ENCODE data around the gene LINGO4.

Gene LINGO4

DNA sequence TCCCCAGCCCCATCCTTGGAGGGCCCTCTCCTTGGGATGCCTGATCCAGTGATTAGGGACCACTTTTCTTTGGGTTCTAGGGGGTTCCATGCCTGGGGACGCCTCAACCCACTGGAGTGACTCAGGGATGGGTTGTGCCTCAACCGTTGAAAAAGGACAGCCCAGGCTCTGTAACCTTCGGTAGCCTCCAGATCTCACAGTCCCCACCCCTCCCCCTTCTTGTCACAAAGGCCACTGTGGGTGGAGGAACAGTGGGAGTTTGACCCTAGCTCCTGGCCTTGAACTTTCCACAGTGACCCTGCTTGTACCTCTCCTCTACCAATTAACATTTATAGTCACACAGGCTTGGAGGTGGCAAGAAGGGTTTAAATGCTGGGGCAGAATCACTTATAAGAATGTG is 29.0 kb upstream of the LINGO4 start:
- H3K4me1 ChIP-seq (ENCODE audit: control insufficient read depth in 1 of 2, insufficient read depth in 2 of 2, low read length in 2 of 2), result peaks cover 61 to 81% of the 10 kb centered on the region in 2 donors
- H3K36me3 ChIP-seq (ENCODE audit: control insufficient read depth in 1 of 2, insufficient read depth in 2 of 2, low read length in 2 of 2), result no peaks in the 10 kb centered on the region
- H3K9ac ChIP-seq (ENCODE audit: low read depth in 1 of 2, low read length in 2 of 2), result peak overlapping the region in 1 of 2 donors; percentile 0
- no peak overlapping the region for H3K4me3 ChIP-seq (ENCODE audit: low read depth in 1 of 2, low read length in 2 of 2)
- H3K9me3 ChIP-seq (ENCODE audit: control insufficient read depth in 1 of 2, low read length in 2 of 2), result no peaks in the 10 kb centered on the region
- no peak overlapping the region for H3K27ac ChIP-seq (ENCODE audit: low read depth, low read length)
- no peaks in the 10 kb centered on the region for H3K27me3 ChIP-seq (ENCODE audit: control insufficient read depth in 1 of 2, insufficient read depth in 2 of 2, low read length in 2 of 2)

DNA sequence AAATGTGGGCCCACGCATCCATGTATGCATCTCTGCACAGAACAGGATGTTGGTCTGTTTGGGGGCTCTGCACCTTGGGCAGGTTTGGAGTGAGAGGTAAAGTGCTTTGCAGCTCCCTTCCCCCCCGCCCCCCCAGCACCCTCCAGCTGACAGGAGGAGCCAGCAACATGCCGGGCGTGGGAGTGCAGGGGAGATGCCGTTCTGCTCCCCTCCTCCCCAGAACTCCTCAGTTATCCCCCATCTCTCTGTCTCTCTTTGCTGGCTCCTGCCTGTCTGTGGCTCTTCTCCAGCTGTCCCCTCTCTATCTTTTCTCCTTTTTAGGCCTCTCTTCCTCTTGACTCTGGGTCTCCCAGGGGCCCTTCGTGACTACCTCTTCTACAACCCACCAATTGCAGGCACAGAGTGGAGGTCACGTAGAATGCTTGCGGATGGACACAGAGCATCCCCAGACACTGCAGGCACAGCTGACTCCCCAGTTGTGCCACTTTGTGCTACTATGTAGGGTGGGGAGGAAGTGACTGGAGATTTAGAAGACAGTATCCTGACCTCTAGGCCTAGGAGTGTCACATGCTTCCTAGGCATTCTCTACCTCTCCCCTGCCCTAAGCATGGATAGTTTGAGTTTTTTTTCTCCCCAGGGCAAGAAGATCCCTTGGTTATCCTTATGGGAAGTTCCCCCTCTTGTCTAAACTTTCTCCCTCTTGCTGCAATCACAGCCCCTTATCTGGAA is 28.1 kb upstream of the LINGO4 start:
- H3K27ac ChIP-seq (ENCODE audit: low read depth, low read length), result no peak overlapping the region
- peak overlapping the region in 1 of 2 donors; percentile 0 for H3K9ac ChIP-seq (ENCODE audit: low read depth in 1 of 2, low read length in 2 of 2)
- no peaks in the 10 kb centered on the region for H3K9me3 ChIP-seq (ENCODE audit: control insufficient read depth in 1 of 2, low read length in 2 of 2)
- H3K4me3 ChIP-seq (ENCODE audit: low read depth in 1 of 2, low read length in 2 of 2), result peak overlapping the region; percentile 50 to 53
- H3K27me3 ChIP-seq (ENCODE audit: control insufficient read depth in 1 of 2, insufficient read depth in 2 of 2, low read length in 2 of 2), result no peaks in the 10 kb centered on the region
- H3K36me3 ChIP-seq (ENCODE audit: control insufficient read depth in 1 of 2, insufficient read depth in 2 of 2, low read length in 2 of 2), result peaks cover 0 to under 1% of the 10 kb centered on the region in 2 donors
- peaks cover 57 to 79% of the 10 kb centered on the region in 2 donors for H3K4me1 ChIP-seq (ENCODE audit: control insufficient read depth in 1 of 2, insufficient read depth in 2 of 2, low read length in 2 of 2)

DNA sequence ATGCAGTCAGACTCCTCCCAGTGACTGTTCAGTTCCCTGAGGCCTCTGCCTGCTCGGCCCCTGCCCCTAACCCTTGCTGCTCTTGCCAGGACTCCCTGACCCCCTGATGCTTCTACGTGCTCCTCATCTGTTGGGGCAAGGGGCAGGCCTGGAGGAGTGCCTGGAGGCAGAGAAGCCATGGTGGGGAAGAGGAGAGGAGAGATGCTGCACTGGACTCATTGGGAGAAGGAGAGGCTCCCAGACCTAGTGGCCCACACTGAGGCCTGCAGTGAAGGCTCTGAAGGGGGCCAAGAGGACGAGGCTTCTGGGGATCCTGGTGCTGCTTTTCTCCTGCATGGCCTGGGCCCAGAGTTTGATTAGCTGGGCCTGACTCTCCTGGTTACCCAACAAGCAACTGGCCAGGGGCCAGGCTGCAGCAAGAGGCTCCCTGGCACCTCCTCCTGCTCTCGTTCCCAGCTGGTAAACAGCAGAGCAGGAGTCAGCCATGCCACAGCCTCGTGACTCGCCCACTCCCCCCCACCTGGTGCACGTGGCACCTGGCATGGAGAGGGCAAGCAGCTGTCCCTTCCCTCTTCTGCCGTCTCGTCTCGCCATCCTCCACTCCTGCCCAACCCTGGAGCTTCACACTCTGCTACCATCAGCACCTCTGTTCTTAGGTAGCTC is 27.2 kb upstream of the LINGO4 start:
- Histone ChIP-seq H3K4me3 (ENCODE audit: low read depth in 1 of 2, low read length in 2 of 2) (peak overlapping the region; percentile 53 to 75), H3K9ac (ENCODE audit: low read depth in 1 of 2, low read length in 2 of 2) (peak overlapping the region; percentile 82 to 87), H3K27ac (ENCODE audit: low read depth, low read length) (no peak overlapping the region), H3K9me3 (ENCODE audit: control insufficient read depth in 1 of 2, low read length in 2 of 2) (no peaks in the 10 kb centered on the region), H3K36me3 (ENCODE audit: control insufficient read depth in 1 of 2, insufficient read depth in 2 of 2, low read length in 2 of 2) (peaks cover 0 to 5% of the 10 kb centered on the region in 2 donors), H3K27me3 (ENCODE audit: control insufficient read depth in 1 of 2, insufficient read depth in 2 of 2, low read length in 2 of 2) (no peaks in the 10 kb centered on the region), H3K4me1 (ENCODE audit: control insufficient read depth in 1 of 2, insufficient read depth in 2 of 2, low read length in 2 of 2) (peaks cover 55 to 79% of the 10 kb centered on the region in 2 donors)

DNA sequence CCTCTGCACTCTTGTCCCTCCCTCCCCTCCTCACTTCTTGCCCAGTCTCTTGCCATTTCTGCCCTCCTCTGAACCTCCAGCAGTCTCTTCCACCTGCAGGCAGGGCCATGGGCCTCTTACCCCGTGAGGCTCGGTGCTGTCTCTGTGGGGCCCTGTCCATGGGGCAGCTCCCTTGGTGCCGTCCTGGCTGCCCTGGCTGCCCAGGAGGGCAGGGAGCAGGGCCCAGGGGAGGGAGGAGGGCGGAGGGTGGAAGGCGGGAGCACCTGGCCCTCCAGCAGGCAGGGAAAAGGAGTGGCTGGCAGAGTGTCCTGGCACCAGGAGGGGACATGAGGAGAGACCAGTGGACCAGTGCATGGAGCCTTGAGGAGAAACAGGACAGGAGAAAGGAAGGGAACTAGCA is 26.4 kb upstream of the LINGO4 start, which contains the start of gene RORC:
Gene RORC, minus strand, starts transcription at position 198 of the 400 bp plus-strand sequence. Its CDS starts 38 bp downstream, at position 160.
- peak within 1 kb of the TSS; percentile 74 for H3K27ac ChIP-seq (ENCODE audit: low read depth, low read length)
- peak within 1 kb of the TSS; percentile 75 to 81 for H3K4me3 ChIP-seq (ENCODE audit: low read depth in 1 of 2, low read length in 2 of 2)
- no peaks in the 10 kb centered on the region for H3K27me3 ChIP-seq (ENCODE audit: control insufficient read depth in 1 of 2, insufficient read depth in 2 of 2, low read length in 2 of 2)
- no peaks in the 10 kb centered on the region for H3K9me3 ChIP-seq (ENCODE audit: control insufficient read depth in 1 of 2, low read length in 2 of 2)
- H3K36me3 ChIP-seq (ENCODE audit: control insufficient read depth in 1 of 2, insufficient read depth in 2 of 2, low read length in 2 of 2), result peaks cover 0 to 5% of the 10 kb centered on the region in 2 donors
- peak within 1 kb of the TSS; percentile 82 to 87 for H3K9ac ChIP-seq (ENCODE audit: low read depth in 1 of 2, low read length in 2 of 2)
- peaks cover 47 to 71% of the 10 kb centered on the region in 2 donors for H3K4me1 ChIP-seq (ENCODE audit: control insufficient read depth in 1 of 2, insufficient read depth in 2 of 2, low read length in 2 of 2)

DNA sequence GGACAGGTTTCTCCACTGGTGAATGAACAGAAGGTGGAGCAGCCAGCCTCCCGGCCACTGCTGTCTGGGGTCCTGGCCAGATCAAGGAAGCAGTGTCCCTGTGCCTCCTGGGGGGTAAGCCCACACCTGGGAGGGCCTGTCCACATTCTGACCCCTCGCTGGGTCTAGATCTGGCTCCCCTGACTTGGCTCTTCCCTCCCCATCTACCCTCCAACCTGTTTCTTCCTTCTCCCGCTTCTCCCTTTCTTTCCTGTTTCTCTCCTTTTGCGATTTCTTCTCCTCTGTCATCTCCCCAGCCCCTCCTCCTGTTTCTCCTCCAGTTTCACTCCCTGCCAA is 26.0 kb upstream of the LINGO4 start:
- Histone ChIP-seq H3K4me1 (ENCODE audit: control insufficient read depth in 1 of 2, insufficient read depth in 2 of 2, low read length in 2 of 2) (peaks cover 45 to 68% of the 10 kb centered on the region in 2 donors), H3K27ac (ENCODE audit: low read depth, low read length) (peak overlapping the region; percentile 74), H3K4me3 (ENCODE audit: low read depth in 1 of 2, low read length in 2 of 2) (peak overlapping the region; percentile 75 to 81), H3K36me3 (ENCODE audit: control insufficient read depth in 1 of 2, insufficient read depth in 2 of 2, low read length in 2 of 2) (peaks cover 0 to 5% of the 10 kb centered on the region in 2 donors), H3K9ac (ENCODE audit: low read depth in 1 of 2, low read length in 2 of 2) (peak overlapping the region; percentile 82 to 87), H3K9me3 (ENCODE audit: control insufficient read depth in 1 of 2, low read length in 2 of 2) (no peaks in the 10 kb centered on the region), H3K27me3 (ENCODE audit: control insufficient read depth in 1 of 2, insufficient read depth in 2 of 2, low read length in 2 of 2) (no peaks in the 10 kb centered on the region)

DNA sequence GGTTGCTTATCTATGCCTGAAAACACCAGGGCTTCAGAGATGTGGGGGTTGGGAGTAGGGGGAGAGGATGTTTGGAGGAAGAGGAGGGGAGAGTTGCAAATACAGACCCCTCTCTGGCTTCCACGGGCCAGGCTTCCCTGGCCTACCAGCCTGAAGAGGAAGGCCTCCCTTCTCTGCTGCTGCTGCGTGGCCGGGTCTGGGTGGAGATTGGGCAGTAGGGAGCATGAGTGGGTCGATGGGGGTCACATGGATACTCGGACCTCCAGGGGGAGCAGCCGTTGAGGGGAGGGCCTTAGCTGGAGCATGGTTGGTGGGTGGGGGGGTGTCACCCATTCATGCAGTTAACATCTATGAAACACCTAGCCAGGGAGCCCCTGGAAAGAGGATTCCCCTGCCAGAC is 24.8 kb upstream of the LINGO4 start:
- Histone ChIP-seq H3K4me3 (ENCODE audit: low read depth in 1 of 2, low read length in 2 of 2) (no peak overlapping the region), H3K36me3 (ENCODE audit: control insufficient read depth in 1 of 2, insufficient read depth in 2 of 2, low read length in 2 of 2) (peaks cover 0 to 7% of the 10 kb centered on the region in 2 donors), H3K9ac (ENCODE audit: low read depth in 1 of 2, low read length in 2 of 2) (peak overlapping the region in 1 of 2 donors; percentile 43), H3K4me1 (ENCODE audit: control insufficient read depth in 1 of 2, insufficient read depth in 2 of 2, low read length in 2 of 2) (peaks cover 40 to 60% of the 10 kb centered on the region in 2 donors), H3K27me3 (ENCODE audit: control insufficient read depth in 1 of 2, insufficient read depth in 2 of 2, low read length in 2 of 2) (no peaks in the 10 kb centered on the region), H3K27ac (ENCODE audit: low read depth, low read length) (no peak overlapping the region), H3K9me3 (ENCODE audit: control insufficient read depth in 1 of 2, low read length in 2 of 2) (no peaks in the 10 kb centered on the region)

DNA sequence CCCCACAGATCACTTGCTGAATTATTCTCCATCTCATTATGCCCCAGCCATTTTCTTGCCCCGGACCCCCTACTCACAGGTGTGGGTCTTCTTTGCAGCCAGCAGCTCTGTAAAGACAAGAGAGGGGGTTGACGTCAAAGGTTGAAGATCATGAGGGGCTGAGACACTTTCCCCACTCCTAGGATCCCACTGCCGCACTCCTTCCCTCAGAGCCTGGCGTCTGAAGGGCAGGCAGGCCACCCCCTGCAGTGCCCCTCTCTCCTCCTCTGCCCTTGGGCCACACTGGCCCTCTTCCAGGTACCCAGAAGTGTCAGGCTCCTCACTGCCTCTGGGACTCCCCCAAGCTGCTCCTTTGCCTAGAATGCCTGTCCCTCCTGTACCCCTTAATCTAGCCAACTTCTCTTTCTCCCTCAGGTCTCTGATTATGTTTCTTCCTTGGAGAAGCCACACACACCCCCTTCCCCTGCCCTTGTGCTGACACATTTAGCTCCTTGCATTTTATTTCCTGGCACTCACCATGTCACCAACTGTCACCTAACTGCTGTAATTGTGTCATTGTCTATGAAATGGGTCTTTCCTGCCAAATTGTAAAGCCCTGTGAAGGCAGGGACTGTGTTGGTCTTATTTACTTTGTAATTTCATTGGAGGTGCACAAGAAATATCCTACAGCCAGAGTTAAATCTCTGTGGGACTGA is 24.3 kb upstream of the LINGO4 start:
- no peak overlapping the region for H3K9ac ChIP-seq (ENCODE audit: low read depth in 1 of 2, low read length in 2 of 2)
- H3K4me3 ChIP-seq (ENCODE audit: low read depth in 1 of 2, low read length in 2 of 2), result no peak overlapping the region
- no peaks in the 10 kb centered on the region for H3K27me3 ChIP-seq (ENCODE audit: control insufficient read depth in 1 of 2, insufficient read depth in 2 of 2, low read length in 2 of 2)
- H3K36me3 ChIP-seq (ENCODE audit: control insufficient read depth in 1 of 2, insufficient read depth in 2 of 2, low read length in 2 of 2), result peaks cover 0 to 8% of the 10 kb centered on the region in 2 donors
- H3K27ac ChIP-seq (ENCODE audit: low read depth, low read length), result no peak overlapping the region
- peaks cover 37 to 55% of the 10 kb centered on the region in 2 donors for H3K4me1 ChIP-seq (ENCODE audit: control insufficient read depth in 1 of 2, insufficient read depth in 2 of 2, low read length in 2 of 2)
- no peaks in the 10 kb centered on the region for H3K9me3 ChIP-seq (ENCODE audit: control insufficient read depth in 1 of 2, low read length in 2 of 2)

DNA sequence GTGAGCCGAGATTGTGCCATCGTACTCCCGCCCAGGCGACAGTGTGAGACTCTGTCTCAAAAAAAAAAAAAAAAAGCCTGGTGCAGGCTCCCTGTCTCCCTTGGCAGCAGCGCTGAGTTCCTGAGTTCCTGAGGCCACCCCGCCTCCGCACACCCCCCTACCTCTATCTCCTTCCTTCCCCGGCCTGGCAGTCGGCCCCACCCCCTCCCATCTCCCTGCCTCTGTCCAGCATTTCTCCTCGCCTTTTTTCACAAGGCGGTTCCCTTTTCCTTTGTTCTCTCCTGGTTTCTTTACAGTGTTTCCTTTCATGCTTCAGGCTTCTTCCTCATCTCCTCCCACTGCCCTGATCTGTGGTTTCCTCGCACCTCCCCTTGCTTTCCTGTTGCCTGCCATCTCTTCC is 23.7 kb upstream of the LINGO4 start:
- H3K9ac ChIP-seq (ENCODE audit: low read depth in 1 of 2, low read length in 2 of 2), result no peak overlapping the region
- peaks cover 31 to 49% of the 10 kb centered on the region in 2 donors for H3K4me1 ChIP-seq (ENCODE audit: control insufficient read depth in 1 of 2, insufficient read depth in 2 of 2, low read length in 2 of 2)
- no peak overlapping the region for H3K4me3 ChIP-seq (ENCODE audit: low read depth in 1 of 2, low read length in 2 of 2)
- no peaks in the 10 kb centered on the region for H3K9me3 ChIP-seq (ENCODE audit: control insufficient read depth in 1 of 2, low read length in 2 of 2)
- H3K27ac ChIP-seq (ENCODE audit: low read depth, low read length), result no peak overlapping the region
- no peaks in the 10 kb centered on the region for H3K27me3 ChIP-seq (ENCODE audit: control insufficient read depth in 1 of 2, insufficient read depth in 2 of 2, low read length in 2 of 2)
- H3K36me3 ChIP-seq (ENCODE audit: control insufficient read depth in 1 of 2, insufficient read depth in 2 of 2, low read length in 2 of 2), result peaks cover 0 to 8% of the 10 kb centered on the region in 2 donors

DNA sequence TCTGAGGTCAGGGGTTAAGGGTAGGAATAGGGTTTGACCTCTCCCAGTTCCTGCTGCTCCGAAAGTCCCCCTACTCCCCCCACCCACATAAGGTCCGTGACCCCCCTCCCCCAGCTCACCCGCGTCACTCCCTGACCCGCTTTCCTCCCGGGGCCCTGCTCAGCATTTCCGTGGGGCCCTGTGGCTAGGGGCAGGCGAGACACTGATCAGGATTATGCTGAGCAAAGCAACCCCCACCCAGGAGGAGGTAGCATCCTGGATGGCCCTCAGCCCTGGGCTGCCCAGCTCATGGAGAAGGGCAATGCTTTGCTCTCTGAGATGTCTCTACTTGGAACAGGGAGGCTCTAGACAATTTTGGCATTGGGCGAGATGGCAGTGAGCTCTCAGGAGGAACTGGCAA is 22.6 kb upstream of the LINGO4 start:
- Histone ChIP-seq H3K9ac (ENCODE audit: low read depth in 1 of 2, low read length in 2 of 2) (no peak overlapping the region), H3K27ac (ENCODE audit: low read depth, low read length) (no peak overlapping the region), H3K4me3 (ENCODE audit: low read depth in 1 of 2, low read length in 2 of 2) (no peak overlapping the region), H3K27me3 (ENCODE audit: control insufficient read depth in 1 of 2, insufficient read depth in 2 of 2, low read length in 2 of 2) (no peaks in the 10 kb centered on the region), H3K36me3 (ENCODE audit: control insufficient read depth in 1 of 2, insufficient read depth in 2 of 2, low read length in 2 of 2) (peaks cover 0 to 8% of the 10 kb centered on the region in 2 donors), H3K9me3 (ENCODE audit: control insufficient read depth in 1 of 2, low read length in 2 of 2) (no peaks in the 10 kb centered on the region), H3K4me1 (ENCODE audit: control insufficient read depth in 1 of 2, insufficient read depth in 2 of 2, low read length in 2 of 2) (peaks cover 22 to 41% of the 10 kb centered on the region in 2 donors)
